Dedifferentiated amniotic fluid mesenchymal stem cell (primary cell): Measurements from ENCODE around the gene SPTBN5.

Source experiments
- DNase-seq: peaks from one replicate; pipeline ENCODE4 v3.0.0-alpha.2; 2016; ENCODE audit errors: extremely low spot score

The SPTBN5 gene

DNA sequence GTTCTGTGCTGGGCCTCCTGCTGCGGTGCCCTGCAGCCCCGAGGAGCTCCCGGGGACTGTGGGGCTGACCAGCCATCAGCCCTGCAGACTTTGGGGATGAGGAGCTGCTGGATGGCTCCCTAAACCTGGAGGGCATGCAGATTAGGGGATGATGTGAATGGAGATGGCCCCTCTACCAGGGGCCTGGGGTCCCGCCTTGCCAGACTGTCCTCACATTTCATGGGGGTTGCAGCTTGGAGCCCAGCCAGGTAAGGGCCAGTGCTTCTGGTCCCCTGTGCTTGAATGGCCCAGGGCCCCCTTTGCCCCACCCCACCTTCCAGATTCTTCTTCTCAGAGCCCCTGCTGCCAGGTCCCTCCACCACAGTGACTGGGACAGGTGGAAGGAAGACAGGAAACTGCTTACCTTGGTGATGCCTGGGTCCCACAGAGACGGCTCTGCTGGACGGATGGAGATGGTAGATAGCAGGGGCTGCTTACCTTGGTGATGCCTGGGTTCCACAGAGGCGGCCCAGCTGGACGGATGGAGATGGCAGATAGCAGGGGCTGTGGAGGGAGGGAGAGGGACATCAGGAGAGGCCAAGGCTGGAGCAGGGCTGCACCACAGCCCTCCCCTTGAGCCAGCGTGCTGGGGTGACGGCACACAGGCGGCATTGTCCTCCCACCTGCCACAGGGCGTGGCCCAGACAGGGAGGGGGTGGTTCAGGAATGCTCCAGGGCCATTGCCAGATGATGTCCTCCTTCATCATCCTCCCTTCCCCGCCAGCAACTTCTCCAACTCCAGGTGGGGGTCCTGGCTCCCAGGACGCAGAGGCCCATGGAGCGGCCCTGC is at the start of gene SPTBN5:
Gene SPTBN5, minus strand, starts transcription at position 632 of the 829 bp plus-strand sequence. Its CDS starts 556 bp downstream, at position 76.
- DNase-seq = no peak

- DNase-seq = no peak
Measured at GRCh38 chr15:41942886-41943285, 49.0 kb upstream of the SPTBN5 start.

DNA sequence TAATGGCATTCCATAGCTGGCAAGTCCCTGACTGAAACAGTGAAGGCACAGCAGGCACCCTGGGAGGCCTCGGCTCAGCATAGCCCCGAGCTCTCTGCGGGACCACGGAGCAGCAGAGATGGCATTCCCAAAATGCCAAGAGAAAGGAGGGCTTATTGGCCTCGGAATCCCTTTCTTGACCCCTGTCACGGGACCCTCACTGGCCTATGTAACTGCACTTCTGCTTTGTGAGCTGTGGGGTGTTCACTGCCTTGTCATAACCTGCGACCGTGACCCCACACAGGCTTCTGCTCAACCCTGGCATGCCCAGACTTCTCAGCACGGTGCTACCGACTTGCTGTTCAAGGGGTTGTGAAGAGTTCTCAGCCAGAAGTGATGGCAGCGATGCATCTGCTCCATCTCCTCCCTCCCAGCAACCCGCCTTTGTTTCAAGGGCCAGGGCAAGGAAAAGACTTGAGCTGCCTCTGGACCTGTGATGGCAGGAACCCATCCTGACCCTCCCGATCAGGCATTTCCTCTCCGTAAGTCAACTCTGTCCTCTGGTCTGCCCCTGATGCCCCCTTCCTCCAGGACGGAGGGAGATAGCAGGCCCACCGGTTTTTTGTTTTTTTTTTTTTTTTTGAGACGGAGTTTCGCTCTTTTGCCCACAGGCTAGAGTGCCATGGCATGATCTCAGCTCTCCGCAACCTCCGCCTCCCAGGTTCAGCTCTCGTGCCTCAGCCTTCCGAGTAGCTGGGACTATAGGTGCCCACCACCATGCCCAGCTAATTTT is 48.0 kb upstream of the SPTBN5 start:
- DNase-seq = no peak

GRCh38 chr15:41940441-41940857 is 46.6 kb upstream of the SPTBN5 start:
- DNase-seq = no peak

DNA sequence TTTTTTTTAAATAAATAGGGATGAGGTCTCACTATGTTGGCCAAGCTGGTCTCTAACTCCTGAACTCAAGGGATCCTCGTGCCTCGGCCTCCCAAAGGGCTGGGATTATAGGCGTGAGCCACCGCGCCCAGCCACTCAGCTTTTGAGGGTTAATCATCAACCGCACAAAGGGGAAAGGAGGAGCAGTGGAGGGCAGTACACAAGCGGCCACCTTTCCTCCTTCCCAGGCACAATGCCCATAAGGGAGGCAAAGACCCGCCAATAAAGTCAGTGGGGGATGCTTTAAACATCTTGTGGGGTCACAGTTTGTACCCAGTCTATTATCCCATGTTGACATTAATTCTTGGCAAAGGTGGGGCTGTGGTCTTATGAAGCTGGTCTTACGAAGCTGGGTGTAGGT is 46.1 kb upstream of the SPTBN5 start:
- DNase-seq = no peak

GRCh38 chr15:41937568-41937923 is 43.7 kb upstream of the SPTBN5 start:
- DNase-seq = no peak

GRCh38 chr15:41936649-41937567 is 43.1 kb upstream of the SPTBN5 start:
- no peak for DNase-seq

GRCh38 chr15:41936155-41936554 is 42.3 kb upstream of the SPTBN5 start:
- no peak for DNase-seq

DNA sequence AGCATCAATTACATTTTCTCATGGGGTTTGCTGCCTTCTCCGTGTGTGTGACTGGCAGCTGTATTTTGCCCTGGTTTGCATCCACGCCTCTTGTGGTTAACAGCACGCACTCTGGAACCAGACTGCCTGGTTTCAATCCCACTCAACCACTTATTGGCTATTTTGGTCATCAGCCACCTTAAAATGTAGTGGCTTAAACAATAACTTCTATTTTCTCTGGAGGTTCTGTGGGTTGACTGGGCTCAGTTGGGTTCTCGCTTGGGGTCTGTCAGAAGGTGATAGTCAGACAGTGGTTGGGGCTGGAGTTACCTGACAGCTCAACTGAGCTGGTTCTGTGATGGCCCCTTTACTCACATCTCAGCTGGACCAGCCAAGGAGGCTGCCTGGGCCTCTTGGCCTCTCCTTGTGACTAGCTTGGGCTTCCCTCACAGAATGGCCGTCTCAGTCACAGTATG is 41.7 kb upstream of the SPTBN5 start:
- no peak for DNase-seq

DNA sequence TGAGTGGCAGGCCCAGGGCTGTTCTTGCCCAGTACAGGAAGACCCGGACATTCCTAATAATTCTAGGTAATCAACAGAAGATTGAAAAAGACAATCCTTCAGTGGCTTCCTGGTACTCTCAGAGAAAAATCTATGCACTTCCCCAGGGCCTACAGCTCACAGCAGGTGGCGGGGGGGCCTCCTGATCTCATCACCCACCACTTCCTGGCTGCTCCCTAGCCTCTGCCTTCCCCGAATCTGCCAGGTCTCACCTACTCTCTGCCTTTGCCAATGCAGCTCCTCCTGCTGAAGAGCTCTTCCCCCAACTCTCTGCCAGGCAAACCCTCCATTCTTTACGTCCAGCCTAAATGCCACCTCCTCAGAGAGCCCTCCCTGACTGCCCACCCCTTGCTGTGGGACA is 41.0 kb upstream of the SPTBN5 start:
- DNase-seq = no peak

GRCh38 chr15:41933771-41934170 is 39.9 kb upstream of the SPTBN5 start:
- no peak for DNase-seq

DNA sequence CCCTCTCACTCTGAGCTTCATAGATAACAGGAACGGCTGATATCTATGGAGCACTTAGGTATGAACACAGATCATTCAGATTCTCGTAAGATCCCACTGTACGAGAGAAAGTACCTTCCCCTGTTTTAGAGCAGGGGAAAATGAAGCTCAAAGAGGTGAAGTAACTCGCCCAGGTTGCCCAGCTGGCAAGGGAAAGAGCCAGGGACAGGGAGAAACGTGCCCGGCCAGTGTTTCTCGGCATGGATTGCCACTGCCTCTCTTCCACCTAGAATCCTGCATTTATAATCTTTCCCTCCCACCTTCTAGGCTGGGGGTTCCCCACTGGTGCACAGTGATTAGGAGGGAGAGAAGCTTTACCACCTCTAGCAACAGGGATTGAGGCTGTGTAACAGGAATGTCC is 39.5 kb upstream of the SPTBN5 start:
- no peak for DNase-seq

DNA sequence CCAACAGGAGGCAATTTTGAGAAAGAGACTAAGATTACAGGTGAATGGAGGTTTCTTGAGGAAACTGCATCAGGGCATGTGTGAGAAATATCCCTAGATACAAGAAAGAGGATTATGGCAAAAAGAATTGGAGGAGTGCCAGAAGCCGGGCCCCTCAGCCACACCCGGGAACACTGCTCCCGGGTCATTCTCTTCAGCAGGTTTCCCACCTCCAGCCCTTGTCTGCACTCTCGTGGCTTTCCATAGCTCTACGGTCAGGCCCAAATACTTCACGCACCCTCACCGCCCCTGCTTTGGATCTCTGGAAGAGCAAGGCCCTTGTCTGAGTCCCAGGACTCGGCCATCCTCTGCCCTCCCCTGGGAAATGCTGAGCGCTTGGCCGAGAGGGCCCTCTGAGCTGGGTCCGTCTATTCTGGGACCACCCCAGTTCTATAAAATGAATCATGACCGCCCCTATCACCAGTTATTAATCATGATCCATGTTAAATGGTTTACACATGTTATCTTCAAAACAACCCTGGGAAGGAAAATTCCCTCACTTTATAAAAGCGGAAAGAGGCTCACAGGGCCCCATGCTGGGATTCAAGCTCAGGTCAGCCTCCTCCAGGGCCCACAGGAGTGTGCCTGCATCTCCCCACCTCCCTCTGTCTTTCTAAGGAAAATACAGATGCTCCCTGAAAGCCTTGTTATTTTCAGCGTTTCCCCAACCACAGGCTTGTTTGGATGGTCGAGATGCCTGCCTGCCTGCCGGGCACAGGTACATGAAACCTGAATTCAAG is 38.8 kb upstream of the SPTBN5 start:
- no peak for DNase-seq

DNA sequence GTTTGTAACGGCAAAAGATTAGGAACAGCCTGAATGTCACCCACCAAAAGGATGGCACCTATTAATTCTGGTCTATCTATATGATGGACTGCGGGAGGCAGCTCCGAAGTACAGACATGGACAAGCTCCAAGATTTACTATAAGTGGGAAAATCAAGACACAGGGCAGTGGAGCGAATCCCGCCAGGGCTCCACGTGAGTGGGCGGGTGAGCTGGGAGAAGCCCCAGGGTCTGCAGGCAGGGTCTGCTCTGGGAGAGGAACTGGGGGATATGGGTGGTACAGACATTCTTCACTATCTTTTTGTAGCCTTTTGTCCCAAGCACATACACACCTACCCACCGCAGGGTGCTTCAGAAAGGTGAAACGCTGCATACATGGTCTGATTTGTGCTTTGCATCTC is 38.2 kb upstream of the SPTBN5 start:
- no peak for DNase-seq

DNA sequence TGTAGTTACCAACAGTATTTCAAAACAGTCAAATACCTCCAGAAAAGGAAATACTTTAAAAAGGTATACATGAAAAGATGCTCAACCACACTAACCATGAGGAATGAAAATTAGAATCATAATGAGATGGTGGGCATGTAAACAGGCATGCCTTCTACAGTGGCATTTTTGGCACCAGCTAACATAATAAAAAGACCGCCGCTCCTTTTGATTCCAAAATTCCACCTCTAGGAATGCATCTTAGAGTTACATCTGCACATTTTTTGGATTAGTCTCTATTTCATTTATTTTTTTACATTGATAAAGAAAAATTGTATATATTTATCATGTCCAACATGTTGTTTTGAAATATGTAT is 37.0 kb upstream of the SPTBN5 start:
- no peak for DNase-seq

DNA sequence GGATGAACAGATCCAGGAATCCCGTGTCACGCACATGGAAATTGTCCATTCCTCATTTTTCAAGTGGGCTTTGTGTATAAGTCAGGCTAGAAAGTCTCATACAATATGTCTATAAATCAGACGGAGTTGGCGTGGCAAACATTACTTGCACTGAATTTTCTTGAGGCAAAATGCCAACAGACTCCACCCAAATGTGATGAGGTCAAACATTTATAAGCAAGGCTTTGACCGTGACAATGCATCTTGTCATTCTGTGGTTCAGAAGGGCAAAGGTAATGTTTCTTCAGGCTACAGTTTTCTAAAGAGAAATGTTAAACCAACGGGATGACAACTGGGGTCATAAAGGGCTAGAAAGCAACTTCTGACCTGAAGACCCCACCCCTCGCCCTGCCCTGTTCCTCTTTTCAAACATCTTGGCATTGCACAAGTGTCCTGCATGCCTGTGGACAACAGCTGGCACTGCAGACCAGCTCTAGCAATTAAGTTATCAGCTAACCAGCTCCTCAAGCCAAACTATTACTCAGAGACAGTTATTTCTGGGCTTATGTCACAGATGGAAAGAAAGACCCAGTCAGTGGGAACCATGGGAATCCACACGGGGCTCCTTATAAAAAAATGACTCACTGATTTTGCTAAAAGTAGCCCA is 36.5 kb upstream of the SPTBN5 start:
- DNase-seq = peak; percentile 94

DNA sequence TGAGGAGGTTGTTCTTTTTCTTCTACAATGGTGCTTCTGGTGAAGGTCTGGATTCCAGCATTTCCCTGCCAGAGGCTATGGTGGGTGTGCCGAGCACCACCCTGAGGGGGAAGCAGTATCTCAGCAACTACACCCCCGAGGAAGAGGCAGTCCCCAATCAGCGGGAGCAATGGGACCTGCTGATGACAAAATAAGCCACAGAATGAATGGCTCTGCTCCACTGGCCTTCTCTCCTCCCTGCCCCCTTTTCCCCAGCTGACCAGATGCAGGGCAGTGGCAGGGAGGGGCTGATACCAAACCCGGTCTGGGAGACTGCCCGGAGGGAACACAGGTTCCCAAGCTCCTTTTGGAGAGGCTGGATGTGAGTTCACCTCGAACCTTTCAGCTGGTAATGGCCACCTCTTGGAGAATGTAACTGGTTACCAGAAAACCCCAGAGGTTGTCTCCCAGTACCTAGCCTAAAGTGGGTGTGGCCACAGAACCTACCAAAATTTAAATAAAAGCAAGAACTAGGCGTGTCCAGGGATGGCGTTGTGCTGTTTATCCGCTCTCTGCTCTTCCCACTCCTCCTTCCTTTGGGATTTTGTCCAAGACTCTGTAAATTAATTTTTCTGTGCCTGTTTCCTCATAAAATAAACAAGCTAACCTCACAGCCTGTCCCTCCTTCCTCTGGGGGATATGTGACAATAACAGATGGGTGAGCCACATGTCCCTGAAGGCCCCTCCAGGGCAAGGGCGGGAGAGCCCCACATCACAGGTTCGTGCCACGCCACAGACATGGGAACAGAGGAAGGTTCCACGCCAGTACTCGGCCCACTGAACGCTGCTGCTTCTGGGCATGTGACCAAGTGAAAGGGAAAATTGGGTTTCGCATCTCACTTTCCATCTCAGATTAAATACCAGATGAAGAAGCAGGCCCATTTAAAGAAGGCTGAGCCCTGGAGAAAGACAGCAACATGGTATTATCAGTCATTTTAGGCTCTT is 35.1 kb upstream of the SPTBN5 start:
- no peak for DNase-seq

DNA sequence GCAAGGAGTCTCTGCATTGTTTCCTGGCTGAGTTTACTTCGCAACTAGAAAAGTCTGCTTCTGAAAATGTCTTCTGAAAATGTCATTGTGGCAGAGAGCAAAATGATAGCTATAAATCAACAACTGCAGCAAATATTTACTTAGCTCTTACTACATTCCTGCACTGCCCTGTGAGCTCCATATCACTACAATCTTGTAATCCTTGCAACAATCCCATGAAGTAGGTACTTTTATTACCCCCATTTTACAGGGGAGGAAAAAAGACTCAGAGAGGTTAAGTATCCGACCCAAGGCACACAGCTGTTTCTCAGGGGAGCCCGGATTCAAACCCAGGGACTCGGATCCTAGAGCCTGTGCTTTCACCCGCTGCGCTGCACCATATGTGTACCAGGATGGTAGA is 34.2 kb upstream of the SPTBN5 start:
- no peak for DNase-seq

DNA sequence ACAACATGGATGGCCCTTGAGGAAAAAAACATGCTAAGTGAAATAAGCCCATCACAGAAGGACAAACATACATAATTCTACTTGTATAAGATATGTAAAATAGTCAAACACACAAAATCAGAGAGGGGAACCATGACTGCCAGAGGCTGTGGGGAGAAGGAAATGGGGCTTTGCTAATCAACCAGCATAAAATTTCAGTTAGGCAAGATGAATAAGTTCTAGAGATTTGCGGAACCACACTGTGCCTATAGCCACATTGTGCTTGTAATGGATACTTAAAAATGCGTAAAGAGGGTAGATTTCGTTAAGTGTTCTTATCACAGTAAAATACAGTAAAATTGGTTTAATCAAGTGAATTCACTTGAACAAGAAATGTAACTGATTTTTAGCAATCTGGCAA is 33.7 kb upstream of the SPTBN5 start:
- DNase-seq = no peak
